WTC11 (cell line): ENCODE data around the gene ZNF493. TPM values are rescaled to one million over a fixed set of nuclear protein-coding genes. Genes with fewer than 3 reads are reported as not detected.

Experiments
- ATAC-seq: fragments of 200-7000 bp; cut with Tn5 transposase; 2 replicates; pipeline ENCODE4 v1.10.0; 2021; ENCODE audit warnings: mild to moderate bottlenecking, moderate library complexity
- CTCF ChIA-PET: fragments of 300-600 bp; sonication (Branson Sonifier 250); formaldehyde crosslinking; loops from one replicate; lab custom pipeline; 2021; ENCODE audit warnings: antibody characterized with exemption; lab: Charles Lee
- POLR2A ChIA-PET: fragments of 350-600 bp; sonication (Branson Sonifier 250); formaldehyde crosslinking; loops from one replicate; lab custom pipeline; 2021; ENCODE audit warnings: antibody characterized with exemption; lab: Charles Lee
- DNase-seq: peaks from one replicate; pipeline ENCODE4 v3.0.0; 2021; ENCODE audit warnings: low spot score
- H3K27ac Mint-ChIP-seq: 2 replicates; pipeline ENCODE4 v1.8.0; 2021; ENCODE audit warnings: mixed read lengths
- H3K27me3 Mint-ChIP-seq: 2 replicates; pipeline ENCODE4 v1.8.0; 2021; ENCODE audit warnings: low read depth, mild to moderate bottlenecking, moderate library complexity, mixed read lengths
- H3K36me3 Mint-ChIP-seq: 2 replicates; pipeline ENCODE4 v1.8.0; 2021; ENCODE audit warnings: mixed read lengths
- H3K4me1 Mint-ChIP-seq: 2 replicates; pipeline ENCODE4 v1.8.0; 2022; ENCODE audit warnings: mixed read lengths
- H3K4me3 Mint-ChIP-seq: 2 replicates; pipeline ENCODE4 v1.8.0; 2021; ENCODE audit warnings: mild to moderate bottlenecking, moderate library complexity, mixed read lengths
- H3K9me3 Mint-ChIP-seq: 2 replicates; pipeline ENCODE4 v1.8.0; 2021; ENCODE audit warnings: mixed read lengths
- CREB1 ChIP-seq: sonication (generic); formaldehyde crosslinking; IDR thresholded peaks from 2 replicates; pipeline ENCODE4 v1.8.0; 2023; ENCODE audit warnings: mild to moderate bottlenecking, missing genetic modification reagents
- ELF4 ChIP-seq: sonication (generic); formaldehyde crosslinking; IDR thresholded peaks from 2 replicates; pipeline ENCODE4 v1.8.1; 2022; ENCODE audit warnings: low read depth, mild to moderate bottlenecking, moderate library complexity, missing genetic modification reagents
- ETV6 ChIP-seq: sonication (generic); formaldehyde crosslinking; IDR thresholded peaks from 2 replicates; pipeline ENCODE4 v1.8.1; 2022; ENCODE audit warnings: mild to moderate bottlenecking, missing genetic modification reagents
- FOXK1 ChIP-seq: sonication (generic); formaldehyde crosslinking; IDR thresholded peaks from 2 replicates; pipeline ENCODE4 v1.8.0; 2022; ENCODE audit warnings: mild to moderate bottlenecking, moderate library complexity, missing genetic modification reagents
- JUN ChIP-seq: sonication (generic); formaldehyde crosslinking; IDR thresholded peaks from 2 replicates; pipeline ENCODE4 v1.8.0; 2023; ENCODE audit warnings: mild to moderate bottlenecking, missing genetic modification reagents
- MAX ChIP-seq: sonication (generic); formaldehyde crosslinking; IDR thresholded peaks from 2 replicates; pipeline ENCODE4 v1.8.0; 2022; ENCODE audit warnings: mild to moderate bottlenecking, missing genetic modification reagents
- MXD4 ChIP-seq: fragments of 250-450 bp; sonication (Bioruptor Pico); IDR thresholded peaks from 2 replicates; pipeline ENCODE4 v1.8.0; 2021; ENCODE audit warnings: mild to moderate bottlenecking, moderate library complexity, borderline replicate concordance
- NR3C1 ChIP-seq: sonication (generic); formaldehyde crosslinking; conservative IDR thresholded peaks from 2 replicates; pipeline ENCODE4 v1.8.1; 2023; ENCODE audit warnings: low read depth, mild to moderate bottlenecking, missing genetic modification reagents
- TP53 ChIP-seq: sonication (generic); formaldehyde crosslinking; IDR thresholded peaks from 2 replicates; pipeline ENCODE4 v1.8.1; 2023; ENCODE audit warnings: mild to moderate bottlenecking, missing genetic modification reagents
- ZNF232 ChIP-seq: sonication (generic); formaldehyde crosslinking; IDR thresholded peaks from 2 replicates; pipeline ENCODE4 v1.8.0; 2022; ENCODE audit warnings: mild to moderate bottlenecking, missing genetic modification reagents
- ZNF512 ChIP-seq: sonication (generic); formaldehyde crosslinking; IDR thresholded peaks from 2 replicates; pipeline ENCODE4 v1.8.1; 2022; ENCODE audit warnings: missing genetic modification reagents, borderline replicate concordance
- ZNF671 ChIP-seq: fragments of 250-450 bp; sonication (Bioruptor Pico); IDR thresholded peaks from 2 replicates; pipeline ENCODE4 v1.8.0; 2021; ENCODE audit warnings: mild to moderate bottlenecking
- total RNA-seq: library from RNA; stranded (reverse); gene quantifications from 3 replicates; pipeline ENCODE4 v1.2.3, GENCODE V29; 2021
- TF ChIP-seq, protein P1 (sequence below): fragments of 250-450 bp; sonication (Bioruptor Pico); IDR thresholded peaks from 2 replicates; pipeline ENCODE4 v1.8.0; 2021; ENCODE audit warnings: mild to moderate bottlenecking
- TF ChIP-seq, protein P2 (sequence below): sonication (generic); formaldehyde crosslinking; IDR thresholded peaks from 2 replicates; pipeline ENCODE4 v1.8.0; 2022; ENCODE audit warnings: mild to moderate bottlenecking, missing genetic modification reagents
- TF ChIP-seq, protein P3 (sequence below): sonication (generic); formaldehyde crosslinking; IDR thresholded peaks from 2 replicates; pipeline ENCODE4 v1.8.0; 2022; ENCODE audit warnings: mild to moderate bottlenecking, missing genetic modification reagents

Gene ZNF493
- total RNA-seq, 1 experiment from 2014 or later: 22.2 TPM

GRCh38 chr19:21440321-21440720, 43.4 kb downstream of the ZNF493 start:
- Mint-ChIP-seq H3K4me1 (peaks cover 29% of the 10 kb centered on the region), H3K9me3 (peaks cover 55% of the 10 kb centered on the region), H3K27me3 (no peaks in the 10 kb centered on the region), H3K4me3 (no peak overlapping the region), H3K36me3 (peaks cover 48% of the 10 kb centered on the region), H3K27ac (no peak overlapping the region)
- no peak for DNase-seq
- ChIA-PET CTCF (interaction anchor here (2.2 kb wide), 1 partner anchor 43 kb away, joined by 6 read pairs; no protein-coding TSS in a partner anchor), POLR2A (no interaction called here)
- no peak for ATAC-seq
- no peak for TF ChIP-seq FOXK1
- no peak for TF ChIP-seq ETV6 (CRISPR knock-in tag)
- TF ChIP-seq ELF4 (CRISPR knock-in tag): no peak
- TF ChIP-seq, protein P1, sequence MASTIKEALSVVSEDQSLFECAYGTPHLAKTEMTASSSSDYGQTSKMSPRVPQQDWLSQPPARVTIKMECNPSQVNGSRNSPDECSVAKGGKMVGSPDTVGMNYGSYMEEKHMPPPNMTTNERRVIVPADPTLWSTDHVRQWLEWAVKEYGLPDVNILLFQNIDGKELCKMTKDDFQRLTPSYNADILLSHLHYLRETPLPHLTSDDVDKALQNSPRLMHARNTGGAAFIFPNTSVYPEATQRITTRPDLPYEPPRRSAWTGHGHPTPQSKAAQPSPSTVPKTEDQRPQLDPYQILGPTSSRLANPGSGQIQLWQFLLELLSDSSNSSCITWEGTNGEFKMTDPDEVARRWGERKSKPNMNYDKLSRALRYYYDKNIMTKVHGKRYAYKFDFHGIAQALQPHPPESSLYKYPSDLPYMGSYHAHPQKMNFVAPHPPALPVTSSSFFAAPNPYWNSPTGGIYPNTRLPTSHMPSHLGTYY (CRISPR knock-in tag): no peak
- TF ChIP-seq MAX: no peak
- TF ChIP-seq TP53 (CRISPR knock-in tag): no peak
- TF ChIP-seq, protein P2, sequence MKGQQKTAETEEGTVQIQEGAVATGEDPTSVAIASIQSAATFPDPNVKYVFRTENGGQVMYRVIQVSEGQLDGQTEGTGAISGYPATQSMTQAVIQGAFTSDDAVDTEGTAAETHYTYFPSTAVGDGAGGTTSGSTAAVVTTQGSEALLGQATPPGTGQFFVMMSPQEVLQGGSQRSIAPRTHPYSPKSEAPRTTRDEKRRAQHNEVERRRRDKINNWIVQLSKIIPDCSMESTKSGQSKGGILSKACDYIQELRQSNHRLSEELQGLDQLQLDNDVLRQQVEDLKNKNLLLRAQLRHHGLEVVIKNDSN (CRISPR knock-in tag): no peak
- TF ChIP-seq MXD4: no peak
- TF ChIP-seq ZNF512 (CRISPR knock-in tag): no peak
- TF ChIP-seq ZNF232: no peak

DNA sequence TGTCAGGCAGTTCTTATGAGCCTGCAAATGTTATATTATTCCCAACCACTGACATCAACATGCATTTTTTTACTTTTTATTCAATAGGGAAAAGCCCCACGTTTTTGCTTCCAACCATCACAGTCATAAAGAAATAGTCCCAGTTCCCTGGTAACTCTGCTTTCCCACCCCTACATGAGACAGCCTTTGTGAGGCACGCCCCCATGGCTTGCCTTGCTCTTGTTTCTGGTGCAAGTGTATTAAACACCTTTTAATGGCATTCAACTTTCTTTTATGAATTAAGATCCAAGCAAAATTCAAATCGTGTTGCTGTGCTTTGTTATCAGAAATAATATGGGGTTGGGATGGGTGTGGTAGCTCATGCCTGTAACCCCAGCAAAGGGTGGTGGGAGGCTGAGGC, 54.3 kb downstream of the ZNF493 start:
- no peaks in the 10 kb centered on the region for H3K4me1 Mint-ChIP-seq
- no peak for DNase-seq
- TF ChIP-seq CREB1 (CRISPR knock-in tag) (no peak), FOXK1 (no peak), JUN (CRISPR knock-in tag) (no peak)
- TF ChIP-seq, all 79 proteins: peak for 0
- ATAC-seq: no peak
- H3K36me3 Mint-ChIP-seq: peaks cover 80% of the 10 kb centered on the region
- peaks cover 61% of the 10 kb centered on the region for H3K9me3 Mint-ChIP-seq
- no peak overlapping the region for H3K4me3 Mint-ChIP-seq
- CTCF ChIA-PET: interaction anchor here (0.8 kb wide), 1 partner anchor 17 kb away, joined by 3 read pairs; no protein-coding TSS in a partner anchor
- POLR2A ChIA-PET: interaction anchor here (0.7 kb wide), 1 partner anchor 398 kb away, joined by 3 read pairs; no protein-coding TSS in a partner anchor
- no peak overlapping the region for H3K27ac Mint-ChIP-seq
- peaks cover 4% of the 10 kb centered on the region; the same call in 1 of the 2 replicates for H3K27me3 Mint-ChIP-seq

DNA sequence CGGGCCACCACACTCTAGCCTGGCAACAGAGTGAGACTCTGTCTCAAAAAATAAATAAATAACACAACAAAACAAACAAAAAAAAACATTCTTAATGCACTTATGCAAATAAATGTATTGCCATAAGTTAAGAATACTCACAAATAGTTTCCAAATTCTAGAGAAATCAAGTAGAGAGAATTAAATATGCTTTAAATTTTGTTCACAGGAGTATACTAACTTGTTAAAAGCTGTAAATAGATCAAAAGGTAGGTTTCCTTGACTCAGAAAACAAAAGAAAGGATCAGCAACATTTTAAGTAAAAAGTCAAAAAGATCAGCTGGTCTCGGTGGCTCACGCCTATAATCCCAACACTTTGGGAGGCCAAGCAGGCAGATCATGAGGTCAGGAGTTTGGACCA, 58.0 kb downstream of the ZNF493 start:
- CTCF ChIA-PET: no interaction called here
- H3K4me1 Mint-ChIP-seq: no peaks in the 10 kb centered on the region
- peaks cover 66% of the 10 kb centered on the region for H3K36me3 Mint-ChIP-seq

More for the DNA sequence above, 58.0 kb downstream of the ZNF493 start:
- Mint-ChIP-seq H3K9me3 (peaks cover 41% of the 10 kb centered on the region), H3K27ac (no peak overlapping the region), H3K4me3 (no peak overlapping the region), H3K27me3 (0 out of 2 replicates have a peak, but pooled peaks cover 3% of the 10 kb centered on the region)
- TF ChIP-seq, protein P3, sequence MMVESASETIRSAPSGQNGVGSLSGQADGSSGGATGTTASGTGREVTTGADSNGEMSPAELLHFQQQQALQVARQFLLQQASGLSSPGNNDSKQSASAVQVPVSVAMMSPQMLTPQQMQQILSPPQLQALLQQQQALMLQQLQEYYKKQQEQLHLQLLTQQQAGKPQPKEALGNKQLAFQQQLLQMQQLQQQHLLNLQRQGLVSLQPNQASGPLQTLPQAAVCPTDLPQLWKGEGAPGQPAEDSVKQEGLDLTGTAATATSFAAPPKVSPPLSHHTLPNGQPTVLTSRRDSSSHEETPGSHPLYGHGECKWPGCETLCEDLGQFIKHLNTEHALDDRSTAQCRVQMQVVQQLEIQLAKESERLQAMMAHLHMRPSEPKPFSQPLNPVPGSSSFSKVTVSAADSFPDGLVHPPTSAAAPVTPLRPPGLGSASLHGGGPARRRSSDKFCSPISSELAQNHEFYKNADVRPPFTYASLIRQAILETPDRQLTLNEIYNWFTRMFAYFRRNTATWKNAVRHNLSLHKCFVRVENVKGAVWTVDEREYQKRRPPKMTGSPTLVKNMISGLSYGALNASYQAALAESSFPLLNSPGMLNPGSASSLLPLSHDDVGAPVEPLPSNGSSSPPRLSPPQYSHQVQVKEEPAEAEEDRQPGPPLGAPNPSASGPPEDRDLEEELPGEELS (CRISPR knock-in tag): no peak
- no peak for TF ChIP-seq ZNF671 (CRISPR knock-in tag)
- TF ChIP-seq NR3C1: no peak
- POLR2A ChIA-PET: no interaction called here
- DNase-seq: no peak
- ATAC-seq: no peak
